Stomach (tissue), 9 donors: ENCODE results near the gene ARHGAP1. TPM values are rescaled to one million over a fixed set of nuclear protein-coding genes. Genes with fewer than 3 reads are reported as not detected.

Experiments used
- DNase-seq, 2 donors: peaks; one replicate each; pipeline versions ENCODE4 v3.0.0 to v3.0.0-alpha.2; 2013 to 2019
- H3K27ac ChIP-seq, 5 donors: fragments of 200-600 bp in 4 of 5; sonication (generic) in 4 of 5; one replicate each; pipeline ENCODE4 v1.5.1; 2013 to 2019; ENCODE audit warnings: mild to moderate bottlenecking in 1 of 5, moderate library complexity in 1 of 5
- H3K27me3 ChIP-seq, 3 donors: fragments of 200-600 bp; sonication (generic); one replicate each; pipeline ENCODE4 v1.5.1; 2017 to 2019; ENCODE audit warnings: mixed run types in 1 of 3
- H3K36me3 ChIP-seq, 4 donors: fragments of 200-600 bp; sonication (generic); 1 replicate in 3 of 4; 2 replicates in 1 of 4; pipeline ENCODE4 v1.5.1; 2016 to 2019
- H3K4me1 ChIP-seq, 4 donors: fragments of 200-600 bp; sonication (generic); one replicate each; pipeline ENCODE4 v1.5.1; 2016 to 2019
- H3K4me3 ChIP-seq, 4 donors: fragments of 200-600 bp; sonication (generic) in 3 of 4; one replicate each; pipeline ENCODE4 v1.5.1; 2016 to 2019; ENCODE audit warnings: mild to moderate bottlenecking in 1 of 4
- H3K9me3 ChIP-seq, 4 donors: fragments of 200-600 bp; sonication (generic); one replicate each; pipeline ENCODE4 v1.5.1; 2016 to 2019
- EP300 ChIP-seq: sonication (generic); formaldehyde crosslinking; IDR thresholded peaks from one replicate; pipeline ENCODE4 v1.6.1; 2017; ENCODE audit warnings: antibody characterized with exemption
- POLR2A ChIP-seq, 4 donors: fragments of 450-650 bp; IDR thresholded peaks; one replicate each; pipeline ENCODE4 v1.6.1; 2016; ENCODE audit warnings: antibody characterized with exemption in 4 of 4, control low read depth in 2 of 4, mild to moderate bottlenecking in 1 of 4, moderate library complexity in 1 of 4
- POLR2AphosphoS5 ChIP-seq, 3 donors: sonication (generic); formaldehyde crosslinking; IDR thresholded peaks; one replicate each; pipeline ENCODE4 v1.6.1; 2016; ENCODE audit warnings: antibody characterized with exemption in 3 of 3
- WGBS, 5 donors: extraction: QIAGEN DNeasy Blood & Tissue Kit in 3 of 5; methylation state at CpG; one replicate each; pipeline versions ENCODE4 v1.1.5 to v1.1.7; 2013 to 2018; 5-methylcytosine and 5-hydroxymethylcytosine counted together
- intact Hi-C: fragments of 100-400 bp; cut with DNase I; formaldehyde crosslinking; loops from one replicate; pipeline ENCODE4 v1.15.1; 2023; ENCODE audit warnings: low total_unique reads
- polyA plus RNA-seq, 3 donors: library from polyadenylated mRNA; stranded (reverse); fragments of 200-250 nt; gene quantifications; one replicate each; pipeline ENCODE4 v1.2.3, GENCODE V29; 2013
- total RNA-seq, 5 donors: library from RNA; depleted of rRNA; stranded (reverse); fragments of >200 nt; gene quantifications; one replicate each; pipeline versions ENCODE4 v1.1.0 to v1.2.3, GENCODE V29; 2014 to 2016
- TF ChIP-seq, protein P1 (sequence below), 7 experiments: fragments of 450-650 bp in 4 of 7; fragments of 200-600 bp in 3 of 7; sonication (generic) in 3 of 7; IDR thresholded peaks; one replicate each; pipeline ENCODE4 v1.5.1; 2016 to 2019; ENCODE audit warnings: antibody characterized with exemption in 7 of 7, control low read depth in 2 of 7, mild to moderate bottlenecking in 1 of 7
- donor health status: healthy with polysubstance abuse.
- donor health status: Bipolar disorder and iron deficiency.
- donor health status: healthy.

Gene ARHGAP1
- total and polyA plus RNA-seq, 8 donors = 21.1 to 82.9 (median 31.3) TPM

DNA sequence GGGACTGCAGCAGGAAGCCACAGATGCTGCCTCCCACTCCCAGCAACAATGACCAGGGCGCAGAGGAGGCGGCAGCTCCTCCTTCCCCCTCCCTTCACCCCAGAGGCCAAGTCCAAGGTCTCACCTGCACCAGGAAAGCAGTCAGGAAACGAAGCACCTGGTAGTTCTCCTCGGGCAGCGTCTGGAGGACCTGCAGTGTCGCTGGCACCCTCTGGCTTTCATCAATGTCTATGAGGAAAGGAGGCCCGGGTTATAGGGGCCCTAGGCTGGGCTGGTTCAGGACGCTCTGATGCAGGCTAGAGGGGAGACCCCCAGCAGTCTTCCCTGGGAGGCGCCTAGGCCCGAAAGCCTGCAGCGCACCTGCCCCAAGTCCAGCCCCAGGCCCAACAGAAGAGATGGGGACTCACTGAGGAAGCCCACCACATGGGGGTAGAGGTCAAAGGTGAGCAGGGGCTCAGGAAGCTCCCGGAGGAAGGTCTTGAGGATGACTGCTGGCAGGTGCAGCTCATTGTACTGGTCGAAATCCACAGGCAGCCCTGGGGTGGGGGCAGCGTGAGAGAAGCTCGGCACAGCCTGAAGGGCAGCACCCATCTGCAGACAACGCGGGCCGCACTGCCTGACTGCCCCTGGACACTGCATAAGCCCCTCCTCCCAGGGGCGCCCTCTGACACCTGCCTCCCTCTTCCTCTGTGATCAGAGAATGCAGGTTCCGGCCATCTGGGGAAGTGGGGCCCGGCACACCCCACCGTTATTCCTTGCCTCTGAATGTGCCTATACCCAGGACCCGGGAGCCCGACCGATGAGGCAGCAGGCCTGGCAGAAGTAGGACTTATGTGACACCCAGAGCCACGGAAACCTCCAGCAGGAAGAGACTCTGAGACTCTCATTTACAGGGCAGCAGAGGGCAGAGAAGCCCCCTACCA lies 20.9 kb downstream of the ARHGAP1 start:
- 80 to 96% (median 88%) methylated on average over 15 to 26 of the region's 26 CpGs for WGBS, 5 donors
- Histone ChIP-seq H3K36me3 (peaks cover 56 to 82% (median 81%) of the 10 kb centered on the region in 4 donors), H3K4me1 (peaks cover 19 to 46% (median 29%) of the 10 kb centered on the region in 4 donors), H3K27ac (no peak overlapping the region), H3K9me3 (no peaks in the 10 kb centered on the region), H3K27me3 (no peaks in the 10 kb centered on the region), H3K4me3 (no peak overlapping the region)
- TF ChIP-seq EP300 (no peak), POLR2AphosphoS5 (IDR thresholded peaks at IDR 0.05) (no peak), POLR2A (IDR thresholded peaks at IDR 0.05) (no peak)
- TF ChIP-seq, protein P1, sequence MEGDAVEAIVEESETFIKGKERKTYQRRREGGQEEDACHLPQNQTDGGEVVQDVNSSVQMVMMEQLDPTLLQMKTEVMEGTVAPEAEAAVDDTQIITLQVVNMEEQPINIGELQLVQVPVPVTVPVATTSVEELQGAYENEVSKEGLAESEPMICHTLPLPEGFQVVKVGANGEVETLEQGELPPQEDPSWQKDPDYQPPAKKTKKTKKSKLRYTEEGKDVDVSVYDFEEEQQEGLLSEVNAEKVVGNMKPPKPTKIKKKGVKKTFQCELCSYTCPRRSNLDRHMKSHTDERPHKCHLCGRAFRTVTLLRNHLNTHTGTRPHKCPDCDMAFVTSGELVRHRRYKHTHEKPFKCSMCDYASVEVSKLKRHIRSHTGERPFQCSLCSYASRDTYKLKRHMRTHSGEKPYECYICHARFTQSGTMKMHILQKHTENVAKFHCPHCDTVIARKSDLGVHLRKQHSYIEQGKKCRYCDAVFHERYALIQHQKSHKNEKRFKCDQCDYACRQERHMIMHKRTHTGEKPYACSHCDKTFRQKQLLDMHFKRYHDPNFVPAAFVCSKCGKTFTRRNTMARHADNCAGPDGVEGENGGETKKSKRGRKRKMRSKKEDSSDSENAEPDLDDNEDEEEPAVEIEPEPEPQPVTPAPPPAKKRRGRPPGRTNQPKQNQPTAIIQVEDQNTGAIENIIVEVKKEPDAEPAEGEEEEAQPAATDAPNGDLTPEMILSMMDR (IDR thresholded peaks at IDR 0.05) = no peak
- no peak for DNase-seq
- intact Hi-C loops = no loop called here

DNA sequence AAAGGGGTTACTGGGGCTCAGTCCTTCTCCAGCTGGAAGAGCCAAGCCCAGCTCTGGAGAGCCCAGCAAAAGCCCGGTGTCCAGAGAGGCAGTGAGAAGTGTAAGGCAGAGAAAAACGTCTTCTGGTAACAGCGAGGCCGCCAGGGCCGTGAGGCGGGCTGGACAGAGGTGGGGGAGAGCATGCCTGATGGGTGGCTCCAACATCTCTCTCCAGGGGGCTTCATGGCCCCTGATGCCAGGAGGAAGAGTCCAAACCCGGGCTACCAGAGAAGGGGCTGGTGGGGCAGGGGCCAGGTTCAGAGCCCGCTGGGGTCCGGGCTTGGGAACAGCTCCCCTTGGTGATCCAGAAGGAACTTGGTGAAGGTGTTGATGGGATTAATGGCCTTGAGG lies 21.7 kb downstream of the ARHGAP1 start:
- 88 to 93% (median 92%) methylated on average over 8 to 9 of the region's 9 CpGs for WGBS, 5 donors
- Histone ChIP-seq H3K36me3 (peaks cover 53 to 80% (median 79%) of the 10 kb centered on the region in 4 donors), H3K4me1 (peaks cover 21 to 50% (median 36%) of the 10 kb centered on the region in 4 donors), H3K4me3 (no peak overlapping the region), H3K9me3 (no peaks in the 10 kb centered on the region), H3K27me3 (no peaks in the 10 kb centered on the region), H3K27ac (no peak overlapping the region)
- no peak for DNase-seq
- TF ChIP-seq, protein P1 (IDR thresholded peaks at IDR 0.05) = no peak
- TF ChIP-seq EP300 = no peak
- TF ChIP-seq POLR2A (IDR thresholded peaks at IDR 0.05) = no peak
- TF ChIP-seq POLR2AphosphoS5 (IDR thresholded peaks at IDR 0.05) = no peak
- intact Hi-C loops = no loop called here

DNA sequence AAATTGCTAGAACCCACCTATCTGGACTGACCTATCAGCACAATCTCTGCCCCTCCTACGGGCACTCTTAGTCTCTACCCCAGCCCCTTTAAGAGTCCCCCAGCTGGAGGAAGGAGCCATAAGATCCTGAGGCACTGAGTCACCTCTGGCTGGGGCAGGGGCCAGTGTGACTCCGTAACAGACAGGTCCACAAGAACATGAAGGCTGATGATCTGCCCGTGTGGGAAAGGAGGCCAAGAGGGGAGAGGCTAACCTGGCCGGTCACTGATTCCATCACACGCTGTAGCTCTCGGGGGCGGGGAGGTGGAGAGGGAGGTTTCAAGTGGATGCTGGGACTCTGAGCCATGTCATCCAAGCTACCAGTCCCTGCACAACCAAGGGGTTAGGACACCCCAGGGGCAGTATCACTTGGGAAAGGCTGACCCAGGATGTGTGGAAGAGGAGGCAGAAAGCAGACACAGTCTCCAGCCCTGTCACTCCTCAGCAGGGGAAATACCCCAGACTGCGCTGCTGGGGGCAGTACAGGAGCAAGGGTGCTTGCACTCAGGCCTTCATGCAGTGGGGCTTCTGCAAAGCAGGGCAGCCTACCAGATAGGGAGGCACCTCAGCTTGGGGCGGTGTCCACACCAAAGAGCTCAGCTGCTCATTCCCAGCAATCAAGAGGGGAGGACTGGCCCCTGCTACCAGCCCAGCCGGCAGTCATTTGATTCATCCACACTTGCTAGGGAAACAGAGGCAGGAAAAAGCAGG lies 22.3 kb downstream of the ARHGAP1 start:
- Histone ChIP-seq H3K27ac (peak overlapping the region in 3 of 5 donors; percentile 84 to 91 (median 84)), H3K9me3 (no peaks in the 10 kb centered on the region), H3K27me3 (no peaks in the 10 kb centered on the region), H3K4me3 (no peak overlapping the region), H3K36me3 (peaks cover 51 to 80% (median 79%) of the 10 kb centered on the region in 4 donors), H3K4me1 (peaks cover 22 to 50% (median 37%) of the 10 kb centered on the region in 4 donors)
- TF ChIP-seq POLR2AphosphoS5 (IDR thresholded peaks at IDR 0.05) (no peak), EP300 (no peak), POLR2A (IDR thresholded peaks at IDR 0.05) (no peak)
- TF ChIP-seq, protein P1 (IDR thresholded peaks at IDR 0.05) = no peak
- intact Hi-C loops = no loop called here
- WGBS, 5 donors = 78 to 85% (median 82%) methylated on average over 9 to 10 of the region's 10 CpGs
- no peak for DNase-seq

DNA sequence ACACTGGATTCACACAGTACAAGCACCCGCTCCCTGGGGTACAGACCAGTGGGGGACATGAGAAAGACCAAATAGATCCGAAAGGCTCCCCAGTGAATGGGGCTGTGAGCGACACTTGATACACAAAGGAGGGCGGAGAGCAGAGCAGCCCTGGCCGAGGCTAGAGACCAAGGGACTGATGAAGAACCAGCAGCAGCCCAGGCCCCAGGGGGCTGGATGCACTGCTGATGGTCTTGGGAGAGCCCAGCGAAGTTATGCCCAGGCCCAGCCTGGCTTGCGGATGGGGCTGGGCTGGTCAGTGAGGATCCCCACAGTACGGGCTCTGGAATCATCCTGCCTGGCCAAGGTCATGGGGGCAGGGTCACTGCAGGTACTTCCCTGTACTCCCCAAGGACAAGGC lies 23.2 kb downstream of the ARHGAP1 start:
- Histone ChIP-seq H3K27me3 (no peaks in the 10 kb centered on the region), H3K36me3 (peaks cover 57 to 81% (median 79%) of the 10 kb centered on the region in 4 donors), H3K4me3 (no peak overlapping the region), H3K9me3 (no peaks in the 10 kb centered on the region), H3K27ac (peak overlapping the region in 4 of 5 donors; percentile 80 to 91 (median 84)), H3K4me1 (peaks cover 22 to 57% (median 39%) of the 10 kb centered on the region in 4 donors)
- WGBS, 5 donors = 82 to 91% (median 87%) methylated on average over 7 to 8 of the region's 8 CpGs
- no peak for DNase-seq
- intact Hi-C loops = no loop called here
- TF ChIP-seq EP300 = no peak
- TF ChIP-seq, protein P1 (IDR thresholded peaks at IDR 0.05) = no peak
- TF ChIP-seq POLR2A (IDR thresholded peaks at IDR 0.05) = no peak
- no peak for TF ChIP-seq POLR2AphosphoS5 (IDR thresholded peaks at IDR 0.05)
